H1 (cell line): ENCODE results near the gene CELSR1. TPM values are rescaled to one million over a fixed set of nuclear protein-coding genes. Genes with fewer than 3 reads are reported as not detected.

Source experiments
- ASH2L ChIP-seq: fragments of 200-600, 300-600 bp; sonication (generic); IDR thresholded peaks from one replicate; pipeline ENCODE4 v1.7.1; 2017; ENCODE audit warnings: low read length
- KDM1A ChIP-seq: fragments of 200-600, 300-600 bp; sonication (generic); IDR thresholded peaks from 2 replicates; pipeline ENCODE4 v1.7.1; 2016; ENCODE audit warnings: mild to moderate bottlenecking, low read length, borderline replicate concordance
- NRF1 ChIP-seq: IDR thresholded peaks from 2 replicates; pipeline ENCODE4 v1.6.1; 2011; ENCODE audit warnings: mild to moderate bottlenecking, low read depth, low read length, improper control_type of control experiment
- POLR2A ChIP-seq, 2 experiments: IDR thresholded peaks; 1 replicate in 1 of 2; 2 replicates in 1 of 2; pipeline ENCODE4 v1.6.1; 2011; ENCODE audit warnings: low read depth in 2 of 2, low read length in 2 of 2, mild to moderate bottlenecking in 2 of 2; ENCODE audit errors: control extremely low read depth in 1 of 2
- RAD21 ChIP-seq, 2 experiments: IDR thresholded peaks in 1 of 2; conservative IDR thresholded peaks in 1 of 2; 2 replicates each; pipeline ENCODE4 v1.6.1; 2011; ENCODE audit warnings: low read depth in 2 of 2, low read length in 2 of 2, improper control_type of control experiment in 1 of 2, inconsistent platforms in 1 of 2, mild to moderate bottlenecking in 1 of 2, moderate library complexity in 1 of 2
- SP2 ChIP-seq: IDR thresholded peaks from 2 replicates; pipeline ENCODE4 v1.6.1; 2012; ENCODE audit warnings: mild to moderate bottlenecking, low read length, inconsistent platforms
- SP4 ChIP-seq: IDR thresholded peaks from 2 replicates; pipeline ENCODE4 v1.6.1; 2012; ENCODE audit warnings: low read length, inconsistent platforms
- TCF12 ChIP-seq: IDR thresholded peaks from 2 replicates; pipeline ENCODE4 v1.6.1; 2011; ENCODE audit warnings: low read depth, mild to moderate bottlenecking, low read length
- polyA plus RNA-seq, 7 experiments: library from polyadenylated mRNA; depleted of rRNA in 3 of 7; stranded (reverse) in 5 of 7; unstranded in 2 of 7; fragments of >200 nt in 5 of 7; fragments of 200-250 nt in 2 of 7; gene quantifications; 1 replicate in 5 of 7; 2 replicates in 1 of 7; 4 replicates in 1 of 7; pipeline versions ENCODE4 v1.2.1 to v1.2.3, GENCODE V29; 2011 to 2013; ENCODE audit warnings: missing spikeins in 2 of 7, mixed read lengths in 2 of 7
- total RNA-seq: library from RNA; stranded (reverse); fragmentation: NEBNext Ultra II Directional; extraction: Animal tissue kit (Norgen Biotek cat#: 25700); gene quantifications from 2 replicates; pipeline ENCODE4 v1.2.1, GENCODE V29; 2021
- TF ChIP-seq, protein P1 (sequence below): fragments of 300-600 bp; sonication (generic); IDR thresholded peaks from 2 replicates; pipeline ENCODE4 v1.7.1; 2012; ENCODE audit warnings: low read length, moderate library complexity, mild to moderate bottlenecking, inconsistent platforms; ENCODE audit not compliant: insufficient replicate concordance
- TF ChIP-seq, protein P2 (sequence below): IDR thresholded peaks from 2 replicates; pipeline ENCODE4 v1.6.1; 2012; ENCODE audit warnings: inconsistent platforms

The CELSR1 gene
- total and polyA plus RNA-seq, 2 of the 8 experiments (the other 6 are each of a cell fraction or from before 2014, with no cell fraction given): 9.0 to 12.4 TPM

DNA sequence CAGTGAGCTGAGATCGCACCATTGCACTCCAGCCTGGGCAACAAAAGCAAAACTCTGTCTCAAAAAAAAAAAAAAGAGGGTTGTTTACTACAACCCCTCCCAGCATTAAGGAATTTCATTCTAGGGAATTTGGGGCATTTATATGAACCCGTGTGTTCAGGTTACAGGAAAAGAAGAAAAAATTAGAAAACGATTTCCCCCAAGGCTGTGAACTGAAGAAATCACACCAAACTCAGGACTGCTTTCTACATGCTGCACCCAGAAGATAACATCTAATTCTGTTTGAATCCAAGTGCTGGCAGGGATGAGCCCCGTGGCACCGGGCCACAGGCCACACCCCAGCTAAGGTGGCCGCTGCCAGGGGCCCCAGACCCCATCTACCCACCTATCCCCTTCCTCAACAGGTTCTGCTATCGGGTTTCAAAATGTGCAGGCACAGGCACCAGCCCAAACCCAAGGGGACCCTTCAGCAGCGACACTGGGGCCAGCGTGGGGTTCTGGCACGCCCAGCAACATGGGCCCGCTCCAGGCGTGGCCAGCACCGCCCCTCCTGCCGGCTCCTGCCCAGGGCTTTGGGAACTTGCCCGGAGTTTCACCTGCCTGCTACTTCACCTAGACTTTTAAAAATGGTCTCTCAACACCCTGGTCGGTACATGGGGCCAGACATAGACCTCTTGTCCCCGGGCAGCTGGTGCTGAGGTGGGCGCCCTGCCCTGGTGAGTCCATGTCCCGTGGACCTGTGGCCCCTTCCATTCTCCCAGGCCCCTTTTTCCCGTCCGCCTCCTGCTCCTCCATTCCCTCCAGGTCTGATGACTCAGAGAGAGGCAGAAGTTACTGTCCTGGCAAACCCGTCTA lies 11.8 kb downstream of the CELSR1 start (continued):
- TF ChIP-seq, protein P1, sequence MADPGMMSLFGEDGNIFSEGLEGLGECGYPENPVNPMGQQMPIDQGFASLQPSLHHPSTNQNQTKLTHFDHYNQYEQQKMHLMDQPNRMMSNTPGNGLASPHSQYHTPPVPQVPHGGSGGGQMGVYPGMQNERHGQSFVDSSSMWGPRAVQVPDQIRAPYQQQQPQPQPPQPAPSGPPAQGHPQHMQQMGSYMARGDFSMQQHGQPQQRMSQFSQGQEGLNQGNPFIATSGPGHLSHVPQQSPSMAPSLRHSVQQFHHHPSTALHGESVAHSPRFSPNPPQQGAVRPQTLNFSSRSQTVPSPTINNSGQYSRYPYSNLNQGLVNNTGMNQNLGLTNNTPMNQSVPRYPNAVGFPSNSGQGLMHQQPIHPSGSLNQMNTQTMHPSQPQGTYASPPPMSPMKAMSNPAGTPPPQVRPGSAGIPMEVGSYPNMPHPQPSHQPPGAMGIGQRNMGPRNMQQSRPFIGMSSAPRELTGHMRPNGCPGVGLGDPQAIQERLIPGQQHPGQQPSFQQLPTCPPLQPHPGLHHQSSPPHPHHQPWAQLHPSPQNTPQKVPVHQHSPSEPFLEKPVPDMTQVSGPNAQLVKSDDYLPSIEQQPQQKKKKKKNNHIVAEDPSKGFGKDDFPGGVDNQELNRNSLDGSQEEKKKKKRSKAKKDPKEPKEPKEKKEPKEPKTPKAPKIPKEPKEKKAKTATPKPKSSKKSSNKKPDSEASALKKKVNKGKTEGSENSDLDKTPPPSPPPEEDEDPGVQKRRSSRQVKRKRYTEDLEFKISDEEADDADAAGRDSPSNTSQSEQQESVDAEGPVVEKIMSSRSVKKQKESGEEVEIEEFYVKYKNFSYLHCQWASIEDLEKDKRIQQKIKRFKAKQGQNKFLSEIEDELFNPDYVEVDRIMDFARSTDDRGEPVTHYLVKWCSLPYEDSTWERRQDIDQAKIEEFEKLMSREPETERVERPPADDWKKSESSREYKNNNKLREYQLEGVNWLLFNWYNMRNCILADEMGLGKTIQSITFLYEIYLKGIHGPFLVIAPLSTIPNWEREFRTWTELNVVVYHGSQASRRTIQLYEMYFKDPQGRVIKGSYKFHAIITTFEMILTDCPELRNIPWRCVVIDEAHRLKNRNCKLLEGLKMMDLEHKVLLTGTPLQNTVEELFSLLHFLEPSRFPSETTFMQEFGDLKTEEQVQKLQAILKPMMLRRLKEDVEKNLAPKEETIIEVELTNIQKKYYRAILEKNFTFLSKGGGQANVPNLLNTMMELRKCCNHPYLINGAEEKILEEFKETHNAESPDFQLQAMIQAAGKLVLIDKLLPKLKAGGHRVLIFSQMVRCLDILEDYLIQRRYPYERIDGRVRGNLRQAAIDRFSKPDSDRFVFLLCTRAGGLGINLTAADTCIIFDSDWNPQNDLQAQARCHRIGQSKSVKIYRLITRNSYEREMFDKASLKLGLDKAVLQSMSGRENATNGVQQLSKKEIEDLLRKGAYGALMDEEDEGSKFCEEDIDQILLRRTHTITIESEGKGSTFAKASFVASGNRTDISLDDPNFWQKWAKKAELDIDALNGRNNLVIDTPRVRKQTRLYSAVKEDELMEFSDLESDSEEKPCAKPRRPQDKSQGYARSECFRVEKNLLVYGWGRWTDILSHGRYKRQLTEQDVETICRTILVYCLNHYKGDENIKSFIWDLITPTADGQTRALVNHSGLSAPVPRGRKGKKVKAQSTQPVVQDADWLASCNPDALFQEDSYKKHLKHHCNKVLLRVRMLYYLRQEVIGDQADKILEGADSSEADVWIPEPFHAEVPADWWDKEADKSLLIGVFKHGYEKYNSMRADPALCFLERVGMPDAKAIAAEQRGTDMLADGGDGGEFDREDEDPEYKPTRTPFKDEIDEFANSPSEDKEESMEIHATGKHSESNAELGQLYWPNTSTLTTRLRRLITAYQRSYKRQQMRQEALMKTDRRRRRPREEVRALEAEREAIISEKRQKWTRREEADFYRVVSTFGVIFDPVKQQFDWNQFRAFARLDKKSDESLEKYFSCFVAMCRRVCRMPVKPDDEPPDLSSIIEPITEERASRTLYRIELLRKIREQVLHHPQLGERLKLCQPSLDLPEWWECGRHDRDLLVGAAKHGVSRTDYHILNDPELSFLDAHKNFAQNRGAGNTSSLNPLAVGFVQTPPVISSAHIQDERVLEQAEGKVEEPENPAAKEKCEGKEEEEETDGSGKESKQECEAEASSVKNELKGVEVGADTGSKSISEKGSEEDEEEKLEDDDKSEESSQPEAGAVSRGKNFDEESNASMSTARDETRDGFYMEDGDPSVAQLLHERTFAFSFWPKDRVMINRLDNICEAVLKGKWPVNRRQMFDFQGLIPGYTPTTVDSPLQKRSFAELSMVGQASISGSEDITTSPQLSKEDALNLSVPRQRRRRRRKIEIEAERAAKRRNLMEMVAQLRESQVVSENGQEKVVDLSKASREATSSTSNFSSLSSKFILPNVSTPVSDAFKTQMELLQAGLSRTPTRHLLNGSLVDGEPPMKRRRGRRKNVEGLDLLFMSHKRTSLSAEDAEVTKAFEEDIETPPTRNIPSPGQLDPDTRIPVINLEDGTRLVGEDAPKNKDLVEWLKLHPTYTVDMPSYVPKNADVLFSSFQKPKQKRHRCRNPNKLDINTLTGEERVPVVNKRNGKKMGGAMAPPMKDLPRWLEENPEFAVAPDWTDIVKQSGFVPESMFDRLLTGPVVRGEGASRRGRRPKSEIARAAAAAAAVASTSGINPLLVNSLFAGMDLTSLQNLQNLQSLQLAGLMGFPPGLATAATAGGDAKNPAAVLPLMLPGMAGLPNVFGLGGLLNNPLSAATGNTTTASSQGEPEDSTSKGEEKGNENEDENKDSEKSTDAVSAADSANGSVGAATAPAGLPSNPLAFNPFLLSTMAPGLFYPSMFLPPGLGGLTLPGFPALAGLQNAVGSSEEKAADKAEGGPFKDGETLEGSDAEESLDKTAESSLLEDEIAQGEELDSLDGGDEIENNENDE: no peak
- TF ChIP-seq TCF12 (no peak), POLR2A (IDR thresholded peaks at IDR 0.05; ENCODE audit: control extremely low read depth in 1 of 2, low read depth in 2 of 2, low read length in 2 of 2) (no peak), SP2 (no peak), ASH2L (no peak), NRF1 (no peak), KDM1A (no peak), SP4 (no peak), RAD21 (IDR thresholded peaks at IDR 0.05 in 1 of 2, conservative IDR thresholded peaks at IDR 0.05 in 1 of 2; ENCODE audit: low read depth in 2 of 2, low read length in 2 of 2) (no peak)
- TF ChIP-seq, protein P2, sequence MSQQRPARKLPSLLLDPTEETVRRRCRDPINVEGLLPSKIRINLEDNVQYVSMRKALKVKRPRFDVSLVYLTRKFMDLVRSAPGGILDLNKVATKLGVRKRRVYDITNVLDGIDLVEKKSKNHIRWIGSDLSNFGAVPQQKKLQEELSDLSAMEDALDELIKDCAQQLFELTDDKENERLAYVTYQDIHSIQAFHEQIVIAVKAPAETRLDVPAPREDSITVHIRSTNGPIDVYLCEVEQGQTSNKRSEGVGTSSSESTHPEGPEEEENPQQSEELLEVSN: no peak
